GM12872 (cell line): Measurements from ENCODE around the gene MRPS22.

Experiments
- CTCF ChIP-seq: IDR thresholded peaks from 3 replicates; pipeline ENCODE4 v1.5.1; 2011; ENCODE audit warnings: low read depth, mild to moderate bottlenecking, low read length, moderate library complexity; ENCODE audit not compliant: insufficient read depth

The MRPS22 gene

DNA sequence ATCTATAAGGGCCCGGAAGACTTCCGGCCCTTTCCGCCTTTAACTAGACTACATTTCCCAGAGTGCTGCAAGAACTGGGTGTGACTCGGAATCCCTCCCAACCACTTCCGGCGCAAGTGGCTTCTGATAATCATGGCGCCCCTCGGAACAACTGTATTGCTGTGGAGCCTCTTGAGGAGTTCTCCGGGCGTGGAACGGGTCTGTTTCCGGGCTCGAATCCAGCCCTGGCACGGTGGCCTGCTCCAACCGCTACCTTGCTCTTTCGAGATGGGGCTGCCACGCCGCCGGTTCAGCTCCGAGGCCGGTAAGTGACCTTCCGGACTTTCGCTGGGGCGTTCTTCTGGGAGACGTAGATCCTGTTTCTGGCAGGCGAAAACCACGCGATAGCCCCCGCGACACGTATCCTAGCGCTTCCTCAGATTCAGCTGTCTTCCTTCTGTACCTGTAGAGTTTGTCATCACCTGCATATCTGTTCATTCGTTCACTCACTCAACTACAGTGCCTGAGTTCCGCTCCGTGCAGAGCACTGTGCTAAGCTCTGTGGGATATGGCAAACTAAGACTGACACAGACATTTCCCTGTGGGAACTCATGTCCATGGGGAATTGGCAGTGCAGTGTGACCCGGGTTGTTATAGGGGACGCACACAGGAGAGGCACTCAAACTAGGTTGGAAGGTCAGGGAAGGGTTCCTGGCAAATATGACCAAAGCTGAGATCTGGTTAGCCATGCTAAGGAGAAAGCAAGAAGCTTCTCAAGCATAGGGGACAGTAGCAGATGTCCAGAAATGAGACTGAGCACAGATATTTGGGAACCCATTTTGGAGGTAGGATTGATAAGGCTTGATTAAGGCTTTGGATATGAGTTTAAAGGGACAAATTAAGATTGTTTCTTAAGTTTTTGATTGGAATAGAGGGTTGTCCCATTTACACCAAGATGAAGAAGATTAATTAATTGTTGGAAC, at the start of gene MRPS22:
Gene MRPS22, plus strand, starts transcription at position 126 of the 962 bp plus-strand sequence. Its CDS starts 7 bp downstream, at position 133.
- TF ChIP-seq CTCF, result no peak

GRCh38 chr3:139295040-139295439, 48.8 kb upstream of the MRPS22 start:
- no peak for TF ChIP-seq CTCF

DNA sequence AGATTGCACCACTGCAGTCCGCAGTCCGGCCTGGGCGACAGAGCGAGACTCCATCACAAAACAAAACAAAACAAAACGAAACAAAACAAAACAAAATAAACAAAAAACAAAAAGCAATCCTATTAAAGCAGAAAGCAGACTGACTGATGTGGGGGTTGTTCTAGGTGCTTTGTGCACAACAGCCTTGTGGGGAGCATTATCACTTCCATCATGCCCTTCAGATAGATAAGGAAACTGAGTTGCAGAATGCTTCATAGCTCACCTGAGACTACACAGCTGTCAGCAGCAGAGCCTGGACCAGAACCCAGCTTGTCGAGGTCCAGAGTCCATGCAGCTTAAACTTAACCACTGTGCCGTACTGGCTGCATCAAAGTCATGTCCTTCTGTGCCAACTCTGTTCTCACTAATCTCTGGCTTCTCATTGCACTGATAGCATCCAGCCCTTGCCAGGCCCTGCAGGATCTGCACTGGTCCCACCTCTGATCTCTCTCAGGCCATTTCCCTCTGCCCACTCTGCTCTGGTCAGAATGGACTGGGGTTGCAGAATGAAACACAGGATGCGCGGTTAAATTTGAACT, 47.6 kb upstream of the MRPS22 start:
- no peak for TF ChIP-seq CTCF

DNA sequence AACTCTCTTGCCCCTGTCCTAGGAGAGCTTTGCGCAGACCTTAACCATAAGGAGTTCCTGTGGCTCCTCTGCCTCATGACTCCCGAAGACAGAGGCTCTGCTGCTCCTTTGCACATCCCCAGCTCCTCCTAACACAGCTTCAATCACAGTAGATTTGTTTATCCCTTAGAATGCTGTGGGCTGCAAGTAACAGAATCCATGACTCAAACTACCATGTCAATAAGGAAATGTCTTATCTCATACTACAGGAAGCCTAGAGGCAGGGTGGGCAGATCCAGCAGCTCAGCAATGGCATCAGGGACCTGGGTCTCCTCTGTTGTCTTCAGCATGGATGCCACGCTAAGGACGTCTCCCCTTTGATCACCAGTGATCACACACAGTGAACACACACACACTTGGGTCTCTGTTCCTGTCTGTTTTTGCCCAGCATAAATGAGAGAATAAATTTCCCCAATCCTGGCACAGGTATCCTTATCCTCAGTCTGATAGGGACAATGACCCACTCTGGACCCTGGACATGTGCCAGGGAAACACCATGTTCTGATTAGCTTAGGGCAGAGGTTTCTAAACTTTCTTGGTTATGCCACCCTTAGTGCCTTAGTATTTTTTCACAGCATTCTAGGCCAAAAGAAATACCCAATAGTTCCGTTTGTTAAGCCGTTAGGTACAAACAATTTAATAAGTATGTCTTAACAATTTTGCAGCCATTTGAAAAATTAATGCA, 46.1 kb upstream of the MRPS22 start:
- TF ChIP-seq CTCF, result no peak

GRCh38 chr3:139299261-139300132, 44.3 kb upstream of the MRPS22 start:
- no peak for TF ChIP-seq CTCF

GRCh38 chr3:139300416-139300815, 43.4 kb upstream of the MRPS22 start:
- no peak for TF ChIP-seq CTCF
